Astrocyte (in vitro differentiated cells and primary cell): ENCODE results near the gene EFCAB6.

Experiments
- CTCF ChIP-seq: IDR thresholded peaks from 2 replicates; pipeline ENCODE4 v1.5.1; 2011; ENCODE audit warnings: low read depth, mild to moderate bottlenecking, inconsistent platforms, low read length, moderate library complexity; ENCODE audit not compliant: insufficient read depth
- EZH2 ChIP-seq: IDR thresholded peaks from 2 replicates; pipeline ENCODE4 v1.6.1; 2012; ENCODE audit warnings: mild to moderate bottlenecking, low read length, inconsistent platforms; ENCODE audit not compliant: insufficient read depth

- no peak for TF ChIP-seq CTCF
- TF ChIP-seq EZH2, result no peak
These were observed 45.3 kb upstream of the EFCAB6 start for GRCh38 chr22:43857367-43857766.
